ENCODE results near the gene ACTN3. TPM values are rescaled to one million over a fixed set of nuclear protein-coding genes. Genes with fewer than 3 reads are reported as not detected.

The ACTN3 gene
- total RNA-seq, 6 donors from 2014 or later, result 0.24 TPM; not detected in 5

- WGBS, 2 donors, result 91 to 100% methylated on average over 1 to 4 of the region's 9 CpGs
Observed at GRCh38 chr11:66561975-66562248, 15.2 kb downstream of the ACTN3 start.

GRCh38 chr11:66562275-66562674 lies 15.6 kb downstream of the ACTN3 start:
- TF ChIP-seq POLR2A (IDR thresholded peaks at IDR 0.05) (no peak), POLR2AphosphoS5 (IDR thresholded peaks at IDR 0.05) (no peak), CTCF (IDR thresholded peaks at IDR 0.05) (no peak), EP300 (IDR thresholded peaks at IDR 0.05) (no peak)
- Histone ChIP-seq H3K4me1 (peaks cover 8 to 11% (median 9%) of the 10 kb centered on the region in 4 donors), H3K27ac (no peak overlapping the region), H3K4me3 (no peak overlapping the region), H3K36me3 (peaks cover 0 to 8% (median 0%) of the 10 kb centered on the region in 4 donors), H3K9me3 (no peaks in the 10 kb centered on the region), H3K27me3 (no peaks in the 10 kb centered on the region)
- no peak for DNase-seq
- no peak for ATAC-seq (ENCODE audit: low FRiP score in 2 of 2)
- 58 to 88% methylated on average over 1 to 2 of the region's 2 CpGs for WGBS, 2 donors

More at GRCh38 chr11:66561975-66562248, 15.2 kb downstream of the ACTN3 start:
- Histone ChIP-seq H3K36me3 (peaks cover 0 to 8% (median 0%) of the 10 kb centered on the region in 4 donors), H3K27me3 (no peaks in the 10 kb centered on the region), H3K9me3 (no peaks in the 10 kb centered on the region), H3K4me3 (no peak overlapping the region), H3K4me1 (peaks cover 8 to 11% (median 9%) of the 10 kb centered on the region in 4 donors), H3K27ac (no peak overlapping the region)
- DNase-seq, result peak in 1 of 2 donors; percentile 59
- ATAC-seq (ENCODE audit: low FRiP score in 2 of 2), result no peak
- TF ChIP-seq POLR2A (IDR thresholded peaks at IDR 0.05) (no peak), POLR2AphosphoS5 (IDR thresholded peaks at IDR 0.05) (no peak), EP300 (IDR thresholded peaks at IDR 0.05) (no peak), CTCF (IDR thresholded peaks at IDR 0.05) (no peak)

- no peak for TF ChIP-seq POLR2A (IDR thresholded peaks at IDR 0.05)
- no peak for TF ChIP-seq CTCF (IDR thresholded peaks at IDR 0.05)
- TF ChIP-seq EP300 (IDR thresholded peaks at IDR 0.05), result no peak
- no peak for TF ChIP-seq POLR2AphosphoS5 (IDR thresholded peaks at IDR 0.05)
- Histone ChIP-seq H3K36me3 (peaks cover 0 to 8% (median 0%) of the 10 kb centered on the region in 4 donors), H3K9me3 (no peaks in the 10 kb centered on the region), H3K4me3 (no peak overlapping the region), H3K4me1 (peaks cover 12 to 17% (median 14%) of the 10 kb centered on the region in 4 donors), H3K27me3 (no peaks in the 10 kb centered on the region), H3K27ac (no peak overlapping the region)
- ATAC-seq (ENCODE audit: low FRiP score in 2 of 2) (no peak), DNase-seq (peak in 1 of 2 donors; percentile 67)
- WGBS, 2 donors, result 81 to 92% methylated on average over 5 to 20 of the region's 20 CpGs
Observed at GRCh38 chr11:66562907-66563583, 16.3 kb downstream of the ACTN3 start.

GRCh38 chr11:66563832-66564231 lies 17.1 kb downstream of the ACTN3 start:
- ATAC-seq (ENCODE audit: low FRiP score in 2 of 2) (no peak), DNase-seq (peak in 1 of 2 donors; percentile 71)
- Histone ChIP-seq H3K27ac (no peak overlapping the region), H3K9me3 (no peaks in the 10 kb centered on the region), H3K4me1 (peaks cover 16 to 24% (median 18%) of the 10 kb centered on the region in 4 donors), H3K36me3 (peaks cover 0 to 8% (median 0%) of the 10 kb centered on the region in 4 donors), H3K4me3 (no peak overlapping the region), H3K27me3 (no peaks in the 10 kb centered on the region)
- TF ChIP-seq POLR2A (IDR thresholded peaks at IDR 0.05) (no peak), CTCF (IDR thresholded peaks at IDR 0.05) (no peak), POLR2AphosphoS5 (IDR thresholded peaks at IDR 0.05) (no peak), EP300 (IDR thresholded peaks at IDR 0.05) (no peak)
- WGBS, 2 donors, result 94 to 95% methylated on average over 8 to 10 of the region's 10 CpGs

GRCh38 chr11:66564538-66564937 lies 17.8 kb downstream of the ACTN3 start:
- WGBS, 2 donors, result 91 to 92% methylated on average over 13 to 14 of the region's 14 CpGs
- TF ChIP-seq POLR2AphosphoS5 (IDR thresholded peaks at IDR 0.05) (no peak), EP300 (IDR thresholded peaks at IDR 0.05) (no peak), POLR2A (IDR thresholded peaks at IDR 0.05) (no peak), CTCF (IDR thresholded peaks at IDR 0.05) (no peak)

More at GRCh38 chr11:66564538-66564937, 17.8 kb downstream of the ACTN3 start:
- H3K36me3 ChIP-seq, result peaks cover 0 to 8% (median 0%) of the 10 kb centered on the region in 4 donors
- H3K27me3 ChIP-seq, result no peaks in the 10 kb centered on the region
- H3K4me3 ChIP-seq, result no peak overlapping the region
- peaks cover 10 to 19% (median 12%) of the 10 kb centered on the region in 4 donors for H3K4me1 ChIP-seq
- H3K27ac ChIP-seq, result no peak overlapping the region
- DNase-seq (peak in 1 of 2 donors; percentile 59), ATAC-seq (ENCODE audit: low FRiP score in 2 of 2) (no peak)
- no peaks in the 10 kb centered on the region for H3K9me3 ChIP-seq
